Fibroblast of the aortic adventitia (primary cell): ENCODE data around the gene MAP6. TPM values are rescaled to one million over a fixed set of nuclear protein-coding genes. Genes with fewer than 3 reads are reported as not detected.
A peak's percentile ranks its signal among the peaks of the same experiment; 100 is the strongest.

Experiments
- DNase-seq: peaks from one replicate; pipeline ENCODE4 v3.0.0-alpha.2; 2010; ENCODE audit warnings: low read depth
- H3K4me3 ChIP-seq: 2 replicates; pipeline ENCODE4 v1.5.1; 2011; ENCODE audit warnings: low read depth, mild to moderate bottlenecking, control low read depth, low read length, moderate library complexity
- CTCF ChIP-seq: IDR thresholded peaks from 2 replicates; pipeline ENCODE4 v1.5.1; 2011; ENCODE audit warnings: mild to moderate bottlenecking, low read length, control low read depth, inconsistent platforms; ENCODE audit not compliant: insufficient read depth
- total RNA-seq: library from RNA; depleted of rRNA; stranded (reverse); fragments of >200 nt; gene quantifications from 2 replicates; pipeline ENCODE4 v1.2.3, GENCODE V29; 2012; ENCODE audit warnings: low replicate concordance

MAP6 gene
- total RNA-seq, 1 donor, result 10.0 TPM

- no peak for DNase-seq
- no peak for TF ChIP-seq CTCF
- H3K4me3 ChIP-seq, result no peak overlapping the region
These were observed 69.9 kb downstream of the MAP6 start for GRCh38 chr11:75598900-75599299.

- no peak overlapping the region for H3K4me3 ChIP-seq
- peak; percentile 30 for DNase-seq
- TF ChIP-seq CTCF, result no peak
These were observed 70.6 kb downstream of the MAP6 start for GRCh38 chr11:75598264-75598663.

GRCh38 chr11:75597636-75598035 is 71.2 kb downstream of the MAP6 start:
- TF ChIP-seq CTCF, result peak; percentile 52
- H3K4me3 ChIP-seq, result no peak overlapping the region
- DNase-seq, result peak; percentile 18

- no peak for TF ChIP-seq CTCF
- no peak overlapping the region for H3K4me3 ChIP-seq
- no peak for DNase-seq
These were observed 71.9 kb downstream of the MAP6 start for GRCh38 chr11:75596914-75597313.

GRCh38 chr11:75595429-75595828 is 73.4 kb downstream of the MAP6 start:
- no peak for TF ChIP-seq CTCF
- DNase-seq, result no peak
- no peak overlapping the region for H3K4me3 ChIP-seq

GRCh38 chr11:75594211-75594610 is 74.6 kb downstream of the MAP6 start:
- no peak for TF ChIP-seq CTCF
- no peak for DNase-seq
- no peak overlapping the region for H3K4me3 ChIP-seq

- no peak overlapping the region for H3K4me3 ChIP-seq
- no peak for DNase-seq
These were observed 75.4 kb downstream of the MAP6 start for GRCh38 chr11:75593286-75593915.

More at GRCh38 chr11:75593286-75593915, 75.4 kb downstream of the MAP6 start:
- TF ChIP-seq CTCF, result no peak
